HG02852 (cell line): ENCODE measurements around the gene SLC2A1.
"Not testable (repeated sequence)": the region's sequence is repeated elsewhere in the genome, so short reads cannot be mapped to it uniquely, and the experiment has no call there.

Experiments
- ATAC-seq: cut with Tn5 transposase; IDR thresholded peaks from one replicate; pipeline ENCODE4 v1.9.1; 2021; ENCODE audit warnings: mild to moderate bottlenecking, moderate library complexity; ENCODE audit not compliant: unreplicated experiment

Gene SLC2A1

GRCh38 chr1:42930178-42931107 lies 28.2 kb downstream of the SLC2A1 start:
- ATAC-seq = no peak

GRCh38 chr1:42929434-42930177 lies 29.1 kb downstream of the SLC2A1 start:
- ATAC-seq = no peak

- ATAC-seq = no peak
Measured at GRCh38 chr1:42928859-42929258, 29.8 kb downstream of the SLC2A1 start.

- ATAC-seq = no peak
Measured at GRCh38 chr1:42927920-42928505, 30.7 kb downstream of the SLC2A1 start.

- no peak for ATAC-seq
Measured at GRCh38 chr1:42927274-42927841, 31.3 kb downstream of the SLC2A1 start.

GRCh38 chr1:42926879-42927242 lies 31.8 kb downstream of the SLC2A1 start:
- no peak for ATAC-seq

DNA sequence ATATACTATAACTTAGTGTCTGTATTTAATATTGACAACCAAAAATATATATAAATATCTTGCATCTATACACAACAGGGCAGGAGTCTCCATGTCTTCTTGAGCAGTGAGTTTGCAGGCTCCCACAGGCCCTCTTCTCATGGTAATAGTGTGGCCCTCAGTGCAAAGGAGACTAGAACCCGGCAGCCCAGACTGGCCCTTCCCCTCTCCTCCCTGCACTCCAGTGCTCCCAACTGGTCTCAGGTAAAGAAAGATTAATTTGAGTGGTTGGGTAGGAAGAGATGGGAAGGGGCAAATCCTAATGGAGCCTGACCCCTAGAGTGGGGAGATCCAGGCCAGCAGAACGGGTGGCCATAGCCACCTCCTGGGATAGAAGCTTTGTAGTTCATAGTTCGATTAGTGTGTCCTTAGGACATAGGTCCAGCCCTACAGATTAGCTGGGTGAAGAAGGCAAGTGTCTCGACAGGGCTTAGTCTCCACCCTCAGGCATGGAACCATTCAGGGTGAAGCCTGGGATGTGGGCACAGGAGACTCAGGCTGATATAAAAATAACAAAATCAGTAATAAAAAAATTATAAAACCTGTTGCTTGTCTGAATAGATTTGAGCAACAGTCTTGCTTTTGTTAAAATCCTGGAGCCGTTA lies 32.3 kb downstream of the SLC2A1 start:
- no peak for ATAC-seq

GRCh38 chr1:42924851-42925760 lies 33.6 kb downstream of the SLC2A1 start:
- ATAC-seq = peak; percentile 26

DNA sequence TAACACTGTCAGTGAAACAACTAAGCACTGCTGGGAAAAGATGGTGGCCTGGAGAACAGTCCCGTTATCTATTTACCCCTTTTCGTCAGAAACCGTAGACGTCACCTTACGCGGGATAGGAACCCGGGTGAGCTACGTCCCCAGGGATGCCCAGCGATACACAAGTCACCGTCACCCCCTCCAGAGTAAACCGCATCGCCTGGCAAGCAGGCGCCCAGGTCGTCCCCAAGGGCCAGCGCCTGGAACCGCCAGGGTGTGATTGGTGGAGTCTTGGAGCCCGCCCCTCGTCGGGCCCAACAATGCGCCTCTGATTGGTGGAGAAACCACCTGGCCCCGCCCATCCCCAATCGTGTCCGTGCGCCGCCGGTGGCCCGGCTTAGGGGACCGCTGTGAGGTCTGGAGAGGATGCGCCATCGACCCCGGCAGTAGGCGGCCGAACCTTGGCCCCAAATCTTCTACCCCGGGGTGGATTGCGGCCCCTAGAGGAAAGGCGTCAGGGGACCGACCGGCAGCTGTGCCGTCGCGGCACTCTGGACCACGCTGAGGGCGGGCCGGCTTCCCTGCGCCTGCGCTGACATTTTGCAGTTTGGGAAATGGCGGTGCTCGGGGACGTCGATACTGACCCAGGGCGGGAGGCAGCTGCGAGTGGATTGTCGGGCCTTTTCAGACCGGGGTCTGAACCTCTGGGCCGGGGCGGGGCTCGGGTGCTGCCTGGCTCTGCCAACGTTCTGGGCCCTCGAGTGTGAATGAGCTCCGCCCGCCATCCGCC lies 34.4 kb downstream of the SLC2A1 start:
- peak; percentile 92 for ATAC-seq

- no peak for ATAC-seq
Measured at GRCh38 chr1:42923367-42924081, 35.1 kb downstream of the SLC2A1 start.

- ATAC-seq = no peak
Measured at GRCh38 chr1:42922687-42923366, 35.8 kb downstream of the SLC2A1 start.

- ATAC-seq = no peak
Measured at GRCh38 chr1:42921769-42922168, 36.9 kb downstream of the SLC2A1 start.

- ATAC-seq = not testable (repeated sequence)
Measured at GRCh38 chr1:42919651-42920050, 39.0 kb downstream of the SLC2A1 start.

- no peak for ATAC-seq
Measured at GRCh38 chr1:42917241-42917495, 41.5 kb downstream of the SLC2A1 start.

- ATAC-seq = no peak
Measured at GRCh38 chr1:42915456-42915855, 43.2 kb downstream of the SLC2A1 start.

- ATAC-seq = no peak
Measured at GRCh38 chr1:42914092-42914627, 44.5 kb downstream of the SLC2A1 start.

DNA sequence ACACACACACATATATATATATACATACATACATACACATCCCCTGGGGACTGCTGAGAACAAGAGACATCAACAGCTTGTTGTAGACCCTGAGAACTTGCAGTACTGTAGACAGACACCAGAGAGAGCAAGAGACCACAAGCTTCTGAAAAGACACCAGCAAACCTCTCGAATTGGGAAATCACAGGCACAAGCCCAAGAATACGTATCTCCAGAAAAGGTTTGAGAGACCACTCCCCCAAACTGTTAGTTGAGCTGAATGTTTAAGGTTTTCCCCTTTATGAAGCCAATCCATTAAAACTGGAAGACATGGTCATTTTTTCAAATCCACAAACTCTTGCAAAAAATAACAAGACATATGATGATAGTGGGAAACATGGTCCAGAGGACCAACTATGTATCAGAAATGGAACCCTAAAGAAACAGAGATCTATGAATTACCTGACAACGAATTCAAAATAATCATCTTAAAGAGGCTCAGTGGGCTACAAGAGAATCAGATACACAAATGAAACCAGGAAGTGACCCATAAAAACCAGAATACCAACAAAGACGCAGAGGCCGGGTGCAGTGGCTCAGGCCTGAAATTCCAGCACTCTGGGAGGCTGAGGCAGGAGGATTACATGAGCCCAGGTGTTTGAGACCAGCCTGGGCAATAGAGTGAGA lies 45.1 kb downstream of the SLC2A1 start:
- ATAC-seq = no peak
